HG03064 (cell line): ENCODE data around the gene ACTL10.
A peak's percentile ranks its signal among the peaks of the same experiment; 100 is the strongest.

Experiments
- ATAC-seq: cut with Tn5 transposase; IDR thresholded peaks from one replicate; pipeline ENCODE4 v1.9.1; 2021; ENCODE audit warnings: low read depth; ENCODE audit not compliant: unreplicated experiment

Gene ACTL10

GRCh38 chr20:33675136-33675959 is 8.6 kb downstream of the ACTL10 start:
- ATAC-seq, result no peak

GRCh38 chr20:33676121-33676520 is 9.4 kb downstream of the ACTL10 start:
- ATAC-seq, result no peak

GRCh38 chr20:33676652-33677645 is 10.2 kb downstream of the ACTL10 start:
- ATAC-seq, result no peak

GRCh38 chr20:33677991-33678702 is 11.4 kb downstream of the ACTL10 start:
- no peak for ATAC-seq

- ATAC-seq, result no peak
These were observed 13.2 kb downstream of the ACTL10 start for GRCh38 chr20:33679758-33680485.

- ATAC-seq, result no peak
These were observed 13.9 kb downstream of the ACTL10 start for GRCh38 chr20:33680686-33681085.

GRCh38 chr20:33681288-33681687 is 14.5 kb downstream of the ACTL10 start:
- ATAC-seq, result no peak

- no peak for ATAC-seq
These were observed 15.1 kb downstream of the ACTL10 start for GRCh38 chr20:33681728-33682353.

- ATAC-seq, result no peak
These were observed 18.0 kb downstream of the ACTL10 start for GRCh38 chr20:33684533-33685327.

GRCh38 chr20:33685328-33686099 is 18.8 kb downstream of the ACTL10 start:
- ATAC-seq, result peak; percentile 26

- peak; percentile 66 for ATAC-seq
These were observed 19.6 kb downstream of the ACTL10 start, which contains the start of gene E2F1 for GRCh38 chr20:33686100-33686983. Gene E2F1 (minus strand): TSS chr20:33686385. CDS start chr20:33686264, 121 bp downstream.

- ATAC-seq, result no peak
These were observed 20.2 kb downstream of the ACTL10 start for GRCh38 chr20:33686984-33687366.

GRCh38 chr20:33687370-33687915 is 20.7 kb downstream of the ACTL10 start:
- no peak for ATAC-seq

GRCh38 chr20:33687993-33688937 is 21.5 kb downstream of the ACTL10 start:
- ATAC-seq, result no peak

- no peak for ATAC-seq
These were observed 22.2 kb downstream of the ACTL10 start for GRCh38 chr20:33688938-33689424.
